HG02571 (cell line): ENCODE measurements around the gene MYO1B.

Source experiments
- ATAC-seq: cut with Tn5 transposase; IDR thresholded peaks from one replicate; pipeline ENCODE4 v1.9.1; 2021; ENCODE audit warnings: mild to moderate bottlenecking, moderate library complexity; ENCODE audit not compliant: unreplicated experiment

Gene MYO1B

DNA sequence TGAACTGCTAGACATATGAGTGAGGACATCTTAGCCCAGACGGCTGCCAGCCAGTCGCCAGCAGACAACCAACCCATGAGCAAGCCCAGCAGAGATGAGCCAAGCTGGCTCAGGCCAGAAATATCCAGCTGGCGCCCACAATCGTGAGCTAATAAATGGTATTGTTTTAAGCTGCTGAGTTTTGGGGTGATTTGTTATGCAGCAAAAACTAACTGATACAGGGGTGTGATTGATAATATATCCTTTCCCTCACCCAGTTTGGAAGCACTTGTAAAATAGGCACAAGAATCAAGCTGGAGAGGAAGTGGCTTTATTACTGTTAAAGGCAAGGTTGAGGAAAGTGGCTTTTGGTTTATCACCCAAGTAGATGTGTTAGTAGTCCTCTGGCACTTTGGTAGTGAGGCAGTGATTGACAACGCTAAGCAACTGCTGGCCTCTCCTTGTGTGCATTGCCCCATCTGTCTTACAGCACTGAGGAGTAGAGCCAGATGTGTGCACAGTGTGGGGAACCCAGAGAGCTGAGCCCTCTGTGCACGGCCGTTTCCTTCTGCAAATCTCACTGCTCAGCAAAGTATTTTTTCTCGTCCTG, 110.1 kb downstream of the MYO1B start:
- no peak for ATAC-seq

DNA sequence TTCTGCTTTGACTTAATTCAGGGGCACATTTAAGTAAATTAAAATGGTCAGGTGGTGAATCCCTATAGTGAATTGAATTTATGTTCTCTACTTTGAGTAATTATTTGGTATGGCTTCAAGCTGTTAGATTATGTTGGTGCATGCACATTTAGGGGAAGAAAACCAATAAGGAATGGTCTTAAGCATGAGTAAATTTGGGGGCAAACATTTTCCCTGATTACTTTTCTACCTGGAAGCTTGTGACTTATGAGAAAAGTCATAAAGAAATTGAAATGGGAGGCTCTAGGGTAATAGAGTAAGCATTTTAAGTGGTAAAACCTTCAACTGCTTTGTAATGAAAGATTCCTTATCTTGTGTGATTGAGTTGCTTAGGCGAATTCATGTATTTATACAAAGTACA, 112.5 kb downstream of the MYO1B start:
- ATAC-seq, result no peak

DNA sequence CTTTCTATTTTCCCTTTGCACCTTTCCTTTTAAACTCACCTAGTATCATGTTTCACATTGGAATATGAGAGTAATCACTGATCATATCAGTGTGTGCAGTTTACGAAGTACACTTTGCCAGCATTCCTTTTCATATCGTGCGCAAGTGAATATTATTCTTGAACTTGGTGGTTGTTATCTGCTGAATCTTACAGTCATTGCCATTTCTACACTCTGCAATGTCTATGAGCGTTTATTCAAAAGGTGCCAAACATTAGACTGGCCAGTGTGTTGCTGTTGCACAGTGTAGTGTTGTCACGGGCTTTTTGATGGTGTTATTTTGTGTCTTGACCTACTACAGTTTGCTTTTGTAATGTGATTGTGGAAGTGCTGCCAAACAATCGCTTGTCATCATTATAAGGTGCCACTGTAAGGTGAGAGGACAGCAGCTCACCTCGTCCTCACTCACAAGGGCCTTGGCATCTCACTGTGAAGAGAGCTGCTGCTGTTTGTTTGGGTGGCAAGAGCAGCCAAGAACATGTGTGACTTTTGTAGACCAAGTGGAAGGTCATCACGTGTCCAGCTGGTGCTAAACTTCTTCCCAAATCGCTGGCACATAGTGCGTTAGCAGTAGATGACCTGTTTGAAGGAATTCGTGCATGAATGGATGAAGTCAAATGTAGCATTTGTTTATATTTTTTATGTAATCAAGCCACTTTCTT, 113.3 kb downstream of the MYO1B start:
- no peak for ATAC-seq

GRCh38 chr2:191359133-191359532, 113.9 kb downstream of the MYO1B start:
- no peak for ATAC-seq

GRCh38 chr2:191360918-191361317, 115.7 kb downstream of the MYO1B start:
- no peak for ATAC-seq

DNA sequence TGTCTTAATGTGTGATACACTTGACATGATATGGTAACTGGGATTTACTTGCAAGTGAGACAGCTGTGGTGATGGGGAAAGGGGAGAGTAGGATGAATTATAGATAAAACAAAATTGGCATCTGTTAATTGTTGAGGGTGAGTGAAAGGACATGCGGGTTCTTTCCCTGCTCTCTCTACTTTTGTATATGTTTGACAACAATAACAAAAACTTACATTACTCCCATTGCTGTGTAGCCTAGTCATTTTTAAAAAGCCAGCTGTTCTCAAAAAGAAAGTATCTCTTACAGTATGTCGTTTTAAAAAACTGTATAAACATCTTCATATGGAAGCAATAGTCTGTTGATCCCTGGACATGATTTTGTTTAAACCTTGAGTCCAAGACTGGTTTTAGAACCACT, 117.6 kb downstream of the MYO1B start:
- ATAC-seq, result no peak

DNA sequence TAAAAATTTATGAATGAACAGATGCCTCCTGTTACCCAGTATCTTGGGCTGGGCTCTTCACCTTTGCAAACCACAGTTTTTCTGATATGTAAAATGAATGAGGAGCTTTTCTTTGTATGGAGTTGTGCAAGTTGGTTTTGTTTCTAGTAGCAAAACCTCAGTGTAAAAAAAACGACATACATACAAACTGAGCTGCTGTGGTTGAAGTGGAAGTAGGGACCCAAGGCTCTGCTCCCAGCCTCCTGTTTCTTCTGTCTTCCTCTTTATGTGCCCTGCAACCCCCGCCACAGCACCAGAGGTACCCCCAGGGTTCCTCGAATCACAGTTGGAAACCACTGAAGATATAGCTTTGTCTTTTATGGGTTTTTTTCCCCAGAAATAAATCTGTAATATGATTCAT, 118.1 kb downstream of the MYO1B start:
- ATAC-seq, result no peak

GRCh38 chr2:191365089-191365488, 119.9 kb downstream of the MYO1B start:
- no peak for ATAC-seq

- ATAC-seq, result no peak
Observed at GRCh38 chr2:191366199-191366598, 121.0 kb downstream of the MYO1B start.

- no peak for ATAC-seq
Observed at GRCh38 chr2:191369034-191369433, 123.8 kb downstream of the MYO1B start.

DNA sequence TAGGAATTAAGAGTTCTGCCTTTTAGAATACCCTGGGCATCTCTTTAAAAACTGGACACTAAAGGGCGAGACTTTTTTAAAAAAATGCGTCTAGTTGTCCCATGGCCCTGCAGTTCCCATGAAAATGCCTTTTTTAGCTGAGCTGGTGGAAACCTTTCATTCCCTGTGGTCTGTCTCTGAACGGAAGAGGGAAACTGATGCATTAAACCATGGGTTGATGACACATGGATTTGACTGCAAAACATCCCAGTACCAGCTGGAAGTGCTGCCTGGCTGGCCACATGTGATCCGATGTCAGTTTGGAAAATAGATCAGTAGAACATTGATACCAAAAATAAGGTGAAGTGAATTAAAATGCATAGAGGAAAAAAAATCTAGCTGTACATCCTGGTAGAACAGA, 129.2 kb downstream of the MYO1B start:
- ATAC-seq, result no peak

DNA sequence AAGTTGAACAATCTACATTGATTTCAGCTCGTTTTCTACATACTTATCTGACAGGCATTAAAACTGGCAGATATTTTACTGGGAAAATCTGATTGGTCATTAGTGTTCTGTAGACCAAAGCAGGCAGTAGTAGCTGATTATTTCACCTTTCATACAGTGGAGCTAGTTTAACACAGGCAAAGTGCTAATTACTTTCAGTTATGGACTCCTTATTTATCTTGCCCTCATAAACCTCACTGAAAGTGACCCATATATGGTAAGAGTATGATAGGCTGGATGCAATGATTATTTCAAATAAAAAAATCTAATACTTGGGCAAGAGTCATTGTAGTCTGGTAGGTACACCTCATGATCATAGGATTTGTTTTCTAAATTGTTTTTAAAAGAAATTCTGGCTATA, 129.7 kb downstream of the MYO1B start:
- ATAC-seq, result no peak

GRCh38 chr2:191376981-191377629, 131.9 kb downstream of the MYO1B start:
- ATAC-seq, result no peak

DNA sequence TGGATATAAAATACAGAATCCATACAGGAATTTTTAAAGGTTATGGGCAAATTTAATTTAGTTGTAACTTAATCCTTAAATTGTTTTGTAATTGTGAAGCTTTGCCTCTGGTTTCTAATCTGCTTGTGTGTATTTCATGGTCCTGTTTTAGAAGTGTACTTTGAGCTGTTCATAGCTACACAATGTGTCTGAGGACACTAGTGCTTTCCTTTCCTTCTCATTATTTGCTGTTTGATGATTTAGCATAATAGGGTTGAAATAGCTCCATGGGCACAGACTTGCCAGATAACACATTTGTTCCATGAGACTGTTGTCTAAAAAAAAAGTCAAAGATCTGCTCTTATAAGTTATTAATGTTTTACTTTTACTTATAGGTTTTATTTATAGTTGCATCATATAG, 134.2 kb downstream of the MYO1B start:
- ATAC-seq, result no peak

- ATAC-seq, result no peak
Observed at GRCh38 chr2:191382801-191383200, 137.6 kb downstream of the MYO1B start.

DNA sequence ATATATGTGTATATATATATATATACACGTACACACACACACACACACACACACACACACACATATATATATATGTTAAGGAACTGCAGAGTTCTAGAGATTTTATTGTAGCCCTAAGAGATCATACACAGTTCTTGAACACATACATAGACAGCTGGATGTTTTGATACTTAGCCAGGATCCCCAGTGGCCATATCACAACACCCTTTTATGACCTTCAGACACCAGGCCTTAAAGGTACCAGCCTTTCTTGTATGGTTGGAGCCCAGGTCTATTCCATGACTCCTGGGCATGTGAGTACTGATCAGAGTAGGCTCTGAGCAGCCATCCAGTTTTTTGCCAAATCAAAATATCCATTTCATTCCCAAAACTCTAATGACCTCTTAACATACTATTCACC, 138.3 kb downstream of the MYO1B start:
- ATAC-seq, result no peak

GRCh38 chr2:191384829-191385228, 139.6 kb downstream of the MYO1B start:
- ATAC-seq, result no peak

GRCh38 chr2:191385416-191386160, 140.4 kb downstream of the MYO1B start:
- ATAC-seq, result no peak

GRCh38 chr2:191386938-191387536, 141.8 kb downstream of the MYO1B start:
- no peak for ATAC-seq

- no peak for ATAC-seq
Observed at GRCh38 chr2:191389288-191389687, 144.1 kb downstream of the MYO1B start.

- ATAC-seq, result no peak
Observed at GRCh38 chr2:191391171-191391570, 146.0 kb downstream of the MYO1B start.
